Activated CD4-positive, alpha-beta T cell treated with anti-CD3 and anti-CD28 coated beads, Interleukin-2, amount 10 ng/mL, durations not matched to agents 7 days and 5 days (primary cell): ENCODE results near the gene EDARADD. TPM values are rescaled to one million over a fixed set of nuclear protein-coding genes. Genes with fewer than 3 reads are reported as not detected.
A peak's percentile ranks its signal among the peaks of the same experiment; 100 is the strongest.

ENCODE experiments used
- CTCF ChIA-PET: fragments of 350-600 bp; sonication (Branson Sonifier 250); formaldehyde crosslinking; loops from one replicate; lab custom pipeline; 2021; ENCODE audit warnings: antibody characterized with exemption; lab: Charles Lee
- POLR2A ChIA-PET: fragments of 350-600 bp; sonication (Branson Sonifier 250); formaldehyde crosslinking; loops from one replicate; lab custom pipeline; 2021; ENCODE audit warnings: antibody characterized with exemption; lab: Charles Lee
- DNase-seq: peaks from one replicate; pipeline ENCODE4 v3.0.0-alpha.2; 2020
- H3K27ac Mint-ChIP-seq: one replicate; pipeline ENCODE4 v1.8.0; 2021; ENCODE audit warnings: mild to moderate bottlenecking, moderate library complexity, mixed read lengths
- H3K27me3 Mint-ChIP-seq: one replicate; pipeline ENCODE4 v1.8.0; 2021; ENCODE audit warnings: mixed read lengths
- H3K36me3 Mint-ChIP-seq: one replicate; pipeline ENCODE4 v1.8.0; 2021; ENCODE audit warnings: low read depth, mixed read lengths
- H3K4me1 Mint-ChIP-seq: one replicate; pipeline ENCODE4 v1.8.0; 2021; ENCODE audit warnings: mixed read lengths
- H3K4me3 Mint-ChIP-seq: one replicate; pipeline ENCODE4 v1.8.0; 2021; ENCODE audit warnings: mild to moderate bottlenecking, moderate library complexity, mixed read lengths
- H3K9me3 Mint-ChIP-seq: one replicate; pipeline ENCODE4 v1.8.0; 2021; ENCODE audit warnings: mixed read lengths
- total RNA-seq, 2 experiments: library from RNA; stranded (reverse); gene quantifications; one replicate each; pipeline ENCODE4 v1.2.3, GENCODE V29; 2021

The EDARADD gene
- total RNA-seq, 2 experiments from 2014 or later: 1.6 to 2.0 TPM

DNA sequence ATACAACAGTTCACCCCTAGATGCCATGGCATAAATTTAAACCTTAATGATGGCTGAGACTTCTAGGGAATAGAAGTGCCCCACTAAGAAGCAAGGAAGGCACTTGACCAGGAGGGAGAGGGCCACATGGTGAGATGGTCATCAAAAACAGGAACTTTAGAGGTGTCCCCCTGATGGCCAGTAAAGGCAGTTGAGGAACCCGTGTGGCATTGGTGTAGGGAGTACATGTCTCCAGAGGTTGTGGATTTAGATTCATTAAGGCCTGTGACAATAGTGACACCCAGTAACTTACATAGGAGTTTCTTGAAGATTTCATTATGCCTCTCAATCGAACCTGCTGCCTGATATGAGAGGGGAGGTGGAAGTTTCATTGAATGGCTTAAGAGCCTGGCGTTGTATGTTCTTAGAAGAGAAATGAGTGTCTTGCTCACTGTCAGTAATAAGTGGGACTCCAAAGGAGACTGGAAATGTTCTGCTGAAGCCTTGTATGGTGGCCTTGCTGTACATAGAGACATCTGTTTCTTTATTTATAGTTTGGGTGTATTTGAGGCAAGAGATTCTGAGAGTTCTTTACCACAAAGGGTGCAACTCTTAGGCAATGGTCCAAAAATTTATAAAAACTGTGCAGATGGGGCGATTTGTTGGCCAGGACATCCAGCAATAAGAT lies 27.9 kb downstream of the EDARADD start:
- Mint-ChIP-seq H3K4me1 (peaks cover 5% of the 10 kb centered on the region), H3K4me3 (no peak overlapping the region), H3K27ac (no peak overlapping the region), H3K27me3 (no peaks in the 10 kb centered on the region), H3K9me3 (peaks cover 3% of the 10 kb centered on the region), H3K36me3 (no peaks in the 10 kb centered on the region)
- ChIA-PET POLR2A (no interaction called here), CTCF (no interaction called here)
- DNase-seq: no peak

DNA sequence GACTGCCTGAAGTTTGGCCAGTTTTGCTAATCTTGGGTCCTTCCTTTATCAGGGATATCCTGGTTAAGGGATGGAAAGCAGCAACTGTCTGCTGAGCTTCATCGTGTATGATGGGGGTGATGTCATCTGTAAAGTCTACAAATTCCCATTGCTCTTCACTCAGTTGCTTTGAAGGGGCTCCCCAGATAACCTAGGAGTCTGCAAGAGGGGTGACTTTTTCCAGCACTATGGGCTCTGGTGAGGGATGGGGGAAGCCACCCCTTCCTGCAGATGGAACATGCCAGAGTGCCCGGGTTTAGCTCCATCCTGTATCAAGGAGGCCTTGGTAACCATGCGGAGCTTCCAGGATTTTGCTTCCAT lies 28.4 kb downstream of the EDARADD start:
- no peak for DNase-seq
- Mint-ChIP-seq H3K4me1 (peaks cover 5% of the 10 kb centered on the region), H3K4me3 (no peak overlapping the region), H3K27me3 (no peaks in the 10 kb centered on the region), H3K36me3 (no peaks in the 10 kb centered on the region), H3K9me3 (peaks cover 3% of the 10 kb centered on the region), H3K27ac (no peak overlapping the region)
- CTCF ChIA-PET: interaction anchor here (1.0 kb wide), 1 partner anchor 12 kb away, joined by 4 read pairs; no protein-coding TSS in a partner anchor
- POLR2A ChIA-PET: no interaction called here

GRCh38 chr1:236425031-236425663 lies 31.1 kb downstream of the EDARADD start:
- Mint-ChIP-seq H3K4me3 (no peak overlapping the region), H3K4me1 (peaks cover 5% of the 10 kb centered on the region), H3K27me3 (no peaks in the 10 kb centered on the region), H3K36me3 (no peaks in the 10 kb centered on the region), H3K27ac (no peak overlapping the region), H3K9me3 (peaks cover 3% of the 10 kb centered on the region)
- CTCF ChIA-PET: interaction anchor here (0.6 to 1.3 kb wide), 4 partner anchors 14 to 468 kb away, joined by 3 to 4 read pairs (median 3); no protein-coding TSS in a partner anchor
- POLR2A ChIA-PET: no interaction called here
- DNase-seq: no peak

DNA sequence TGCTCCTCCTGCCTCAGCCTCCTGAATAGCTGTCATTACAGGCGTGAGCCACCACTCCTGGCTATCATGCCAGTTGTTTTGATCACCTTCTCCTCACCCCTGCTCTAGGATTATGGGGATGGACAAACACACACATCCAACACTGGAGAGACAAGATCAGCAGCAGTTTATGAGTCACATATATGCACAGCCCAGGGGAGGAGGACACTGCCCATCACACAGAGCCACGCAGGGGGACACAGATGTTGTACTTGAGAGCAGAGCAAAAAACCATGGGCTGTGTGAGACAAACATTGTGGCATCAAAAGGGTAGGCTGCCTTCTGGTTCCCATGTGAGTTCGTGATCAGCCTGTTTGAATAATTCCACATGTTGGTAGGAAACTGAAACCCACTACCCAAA lies 32.1 kb downstream of the EDARADD start:
- H3K4me3 Mint-ChIP-seq: no peak overlapping the region
- no peak for DNase-seq
- H3K27me3 Mint-ChIP-seq: no peaks in the 10 kb centered on the region
- H3K9me3 Mint-ChIP-seq: peaks cover 3% of the 10 kb centered on the region
- H3K27ac Mint-ChIP-seq: no peak overlapping the region
- H3K36me3 Mint-ChIP-seq: no peaks in the 10 kb centered on the region
- ChIA-PET CTCF (interaction anchor here (1.3 kb wide), 2 partner anchors 13 to 41 kb away, joined by 3 to 4 read pairs; no protein-coding TSS in a partner anchor), POLR2A (no interaction called here)
- H3K4me1 Mint-ChIP-seq: peaks cover 5% of the 10 kb centered on the region

- peaks cover 5% of the 10 kb centered on the region for H3K4me1 Mint-ChIP-seq
- ChIA-PET POLR2A (no interaction called here), CTCF (no interaction called here)
Observed at GRCh38 chr1:236429715-236430274, 35.7 kb downstream of the EDARADD start.

GRCh38 chr1:236433819-236434315 lies 39.8 kb downstream of the EDARADD start:
- Mint-ChIP-seq H3K27me3 (peaks cover 2% of the 10 kb centered on the region), H3K9me3 (no peaks in the 10 kb centered on the region), H3K4me1 (no peaks in the 10 kb centered on the region), H3K4me3 (no peak overlapping the region), H3K27ac (no peak overlapping the region), H3K36me3 (no peaks in the 10 kb centered on the region)
- DNase-seq: no peak
- ChIA-PET POLR2A (no interaction called here), CTCF (interaction anchor here (1.5 kb wide), 1 partner anchor 13 kb away, joined by 4 read pairs; no protein-coding TSS in a partner anchor)

More at GRCh38 chr1:236429715-236430274, 35.7 kb downstream of the EDARADD start:
- Mint-ChIP-seq H3K9me3 (no peaks in the 10 kb centered on the region), H3K27me3 (no peaks in the 10 kb centered on the region), H3K4me3 (no peak overlapping the region), H3K27ac (no peak overlapping the region), H3K36me3 (no peaks in the 10 kb centered on the region)
- no peak for DNase-seq

DNA sequence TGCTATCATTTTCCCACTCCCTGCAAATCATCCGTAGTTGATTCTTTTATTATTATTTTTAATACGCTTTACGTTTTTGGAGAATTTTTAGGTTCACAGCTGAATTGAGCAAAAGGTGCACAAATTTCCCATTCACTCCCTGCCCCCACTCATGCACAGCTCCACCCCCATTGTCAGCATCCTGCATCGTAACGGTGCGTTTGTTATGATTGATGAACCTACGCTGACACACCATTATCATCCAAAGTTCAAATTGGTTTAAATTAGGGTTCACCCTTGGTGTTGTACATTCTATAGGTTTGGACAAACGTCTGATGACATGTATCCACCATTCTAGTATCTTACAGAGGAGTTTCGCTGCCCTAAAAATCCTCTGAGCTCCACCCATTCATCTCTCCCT lies 44.5 kb downstream of the EDARADD start:
- Mint-ChIP-seq H3K27ac (no peak overlapping the region), H3K36me3 (no peaks in the 10 kb centered on the region), H3K27me3 (peaks cover 12% of the 10 kb centered on the region), H3K9me3 (no peaks in the 10 kb centered on the region), H3K4me1 (no peaks in the 10 kb centered on the region), H3K4me3 (no peak overlapping the region)
- ChIA-PET POLR2A (no interaction called here), CTCF (interaction anchor here (1.2 kb wide), 1 partner anchor 13 kb away, joined by 3 read pairs; no protein-coding TSS in a partner anchor)
- DNase-seq: no peak

GRCh38 chr1:236440373-236440772 lies 46.3 kb downstream of the EDARADD start:
- Mint-ChIP-seq H3K36me3 (no peaks in the 10 kb centered on the region), H3K4me1 (no peaks in the 10 kb centered on the region)

DNA sequence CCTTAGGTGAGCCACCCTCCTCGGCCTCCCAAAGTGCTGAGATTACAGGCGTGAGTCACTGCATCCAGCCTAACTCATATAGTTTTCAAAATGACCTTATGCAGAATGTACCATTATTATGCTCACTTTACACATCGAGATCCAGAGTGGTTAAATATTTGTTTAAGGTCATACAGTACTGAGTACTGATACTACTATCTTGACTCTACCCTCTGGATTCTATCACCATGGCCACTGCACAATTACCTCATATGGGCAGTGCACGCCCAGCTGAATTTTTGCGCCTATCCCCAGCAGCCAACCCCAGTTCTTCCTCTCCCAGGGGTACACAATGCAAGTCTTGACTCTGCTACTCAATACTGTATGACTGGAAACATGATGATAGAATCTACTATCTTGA lies 56.7 kb downstream of the EDARADD start:
- Mint-ChIP-seq H3K36me3 (no peaks in the 10 kb centered on the region), H3K27ac (no peak overlapping the region), H3K27me3 (no peaks in the 10 kb centered on the region), H3K4me3 (no peak overlapping the region), H3K4me1 (no peaks in the 10 kb centered on the region), H3K9me3 (no peaks in the 10 kb centered on the region)
- no peak for DNase-seq
- CTCF ChIA-PET: interaction anchor here (0.6 to 1.7 kb wide), 3 partner anchors 11 to 352 kb away, joined by 3 to 5 read pairs (median 3); no protein-coding TSS in a partner anchor
- POLR2A ChIA-PET: no interaction called here

More at GRCh38 chr1:236440373-236440772, 46.3 kb downstream of the EDARADD start:
- POLR2A ChIA-PET: no interaction called here
- no peak overlapping the region for H3K27ac Mint-ChIP-seq
- H3K9me3 Mint-ChIP-seq: no peaks in the 10 kb centered on the region
- H3K27me3 Mint-ChIP-seq: peaks cover 12% of the 10 kb centered on the region
- H3K4me3 Mint-ChIP-seq: no peak overlapping the region
- no peak for DNase-seq
- CTCF ChIA-PET: interaction anchor here (1.4 kb wide), 1 partner anchor 12 kb away, joined by 4 read pairs; no protein-coding TSS in a partner anchor

DNA sequence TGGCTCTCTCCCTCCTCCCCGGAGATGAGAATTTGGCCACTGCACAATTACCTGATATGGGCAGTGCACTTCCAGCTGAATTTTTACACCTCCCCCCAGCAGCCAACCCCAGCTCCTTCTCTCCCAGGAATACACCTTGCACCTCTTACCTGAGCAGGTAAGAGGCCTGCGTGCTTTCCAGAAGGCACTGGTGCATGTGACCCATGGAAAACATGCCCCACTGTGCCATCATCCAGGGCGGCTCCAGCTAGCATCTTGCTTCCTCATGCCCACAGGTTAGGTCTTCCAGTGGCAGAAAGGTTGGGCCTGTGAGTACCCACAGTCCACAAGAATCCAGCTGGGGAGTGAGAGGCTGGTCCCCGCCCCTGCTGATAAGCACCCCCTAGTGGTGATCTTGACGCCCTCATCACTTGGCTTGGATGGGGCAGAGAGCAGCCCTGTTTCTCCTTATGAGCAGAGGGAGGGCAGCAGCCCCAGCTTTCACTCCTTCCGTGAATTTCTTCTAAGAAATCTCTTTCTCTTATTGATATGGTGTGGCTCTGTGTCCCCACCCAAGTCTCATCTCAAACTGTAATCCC lies 57.8 kb downstream of the EDARADD start:
- Mint-ChIP-seq H3K36me3 (no peaks in the 10 kb centered on the region), H3K4me3 (no peak overlapping the region), H3K27ac (no peak overlapping the region), H3K4me1 (no peaks in the 10 kb centered on the region), H3K9me3 (no peaks in the 10 kb centered on the region), H3K27me3 (peaks cover 3% of the 10 kb centered on the region)
- peak; percentile 47 for DNase-seq
- CTCF ChIA-PET: interaction anchor here (0.9 to 1.7 kb wide), 6 partner anchors 10 to 331 kb away, joined by 3 to 5 read pairs (median 3); no protein-coding TSS in a partner anchor
- POLR2A ChIA-PET: interaction anchor here (0.6 kb wide), 1 partner anchor 99 kb away, joined by 5 read pairs; no protein-coding TSS in a partner anchor

DNA sequence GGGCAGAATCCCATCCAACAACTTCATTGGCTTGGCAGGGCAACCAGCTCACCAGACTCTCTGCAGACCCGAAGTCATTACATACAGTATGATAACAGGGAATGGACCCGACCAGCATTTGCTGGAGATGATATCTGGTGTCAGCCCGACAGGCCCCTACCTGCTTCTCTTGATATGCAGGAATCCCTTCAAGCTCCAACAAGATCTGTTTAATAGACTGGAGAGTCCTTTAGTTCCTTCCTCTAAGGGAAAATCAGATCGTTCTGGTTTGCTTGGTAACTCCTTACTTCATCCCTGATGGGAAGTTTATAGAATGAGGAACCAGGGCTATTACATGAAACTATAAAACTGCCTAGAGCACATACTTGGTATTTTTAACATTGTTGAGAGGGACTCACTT lies 61.2 kb downstream of the EDARADD start:
- Mint-ChIP-seq H3K4me1 (no peaks in the 10 kb centered on the region), H3K27me3 (peaks cover 9% of the 10 kb centered on the region), H3K4me3 (no peak overlapping the region), H3K36me3 (no peaks in the 10 kb centered on the region), H3K27ac (no peak overlapping the region), H3K9me3 (no peaks in the 10 kb centered on the region)
- DNase-seq: no peak
- ChIA-PET CTCF (interaction anchor here (0.6 kb wide), 1 partner anchor 87 kb away, joined by 3 read pairs; no protein-coding TSS in a partner anchor), POLR2A (no interaction called here)

GRCh38 chr1:236457775-236458174 lies 63.7 kb downstream of the EDARADD start:
- Mint-ChIP-seq H3K27me3 (peaks cover 26% of the 10 kb centered on the region), H3K9me3 (no peaks in the 10 kb centered on the region), H3K27ac (no peak overlapping the region), H3K4me1 (no peaks in the 10 kb centered on the region), H3K36me3 (no peaks in the 10 kb centered on the region), H3K4me3 (no peak overlapping the region)
- DNase-seq: no peak
- ChIA-PET CTCF (no interaction called here), POLR2A (no interaction called here)
